ENCODE measurements around the gene KRT86.

DNA sequence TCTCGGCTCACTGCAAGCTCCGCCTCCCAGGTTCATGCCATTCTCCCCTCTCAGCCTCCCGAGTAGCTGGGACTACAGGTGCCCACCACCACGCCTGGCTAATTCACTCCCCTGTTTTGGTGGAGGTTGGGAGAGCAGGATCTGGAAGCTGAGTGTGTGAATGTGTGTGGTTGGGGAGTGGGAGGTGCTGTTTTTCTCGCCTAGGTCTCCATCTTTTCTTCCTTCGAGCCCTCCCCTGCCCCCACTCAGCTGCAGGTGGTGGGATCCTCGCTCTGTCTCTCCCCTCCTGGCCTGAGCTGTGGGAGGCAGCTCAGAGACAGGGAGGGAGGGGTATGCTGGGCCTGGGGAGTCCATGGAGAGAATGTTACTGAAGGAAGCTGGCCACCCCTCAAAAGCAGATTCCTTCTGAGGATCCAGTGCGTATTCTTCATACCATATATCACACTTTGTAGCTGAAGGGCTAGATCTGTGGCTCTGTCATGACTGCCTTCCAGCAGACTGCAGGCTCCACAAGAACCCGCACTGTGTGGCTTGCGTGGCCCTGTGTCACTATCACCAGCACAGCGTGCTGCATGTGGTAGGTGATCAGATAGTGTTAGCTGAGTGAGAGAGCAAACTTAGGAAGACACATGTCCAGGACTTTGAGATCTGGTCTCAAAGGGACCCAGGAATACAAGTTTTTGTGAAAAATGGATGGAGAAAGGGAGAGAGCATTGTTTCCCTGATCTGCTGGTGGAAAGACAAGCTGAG, 44.0 kb downstream of the KRT86 start:
- TF ChIP-seq RCOR1 (IDR thresholded peaks at IDR 0.05; ENCODE audit: low read depth, low read length) (no peak), CTCF (IDR thresholded peaks at IDR 0.05) (no peak), MAFK (IDR thresholded peaks at IDR 0.05; ENCODE audit: partially characterized antibody) (no peak), POLR2AphosphoS2 (conservative IDR thresholded peaks at IDR 0.05; ENCODE audit: low read length) (no peak), POLR2A (IDR thresholded peaks at IDR 0.05; ENCODE audit: low read length) (no peak), RNF2 (IDR thresholded peaks at IDR 0.05; ENCODE audit: borderline replicate concordance, low read depth) (no peak), JUN (IDR thresholded peaks at IDR 0.05) (no peak), RAD21 (conservative IDR thresholded peaks at IDR 0.05 in 1 of 2, IDR thresholded peaks at IDR 0.05 in 1 of 2) (no peak), CHD2 (IDR thresholded peaks at IDR 0.05; ENCODE audit: low read length, partially characterized antibody) (no peak), REST (IDR thresholded peaks at IDR 0.05) (no peak), BHLHE40 (IDR thresholded peaks at IDR 0.05; ENCODE audit: low read depth, low read length) (no peak)
